NCI-H2171 (cell line): ENCODE measurements around the gene DYDC2.
A peak's percentile ranks its signal among the peaks of the same experiment; 100 is the strongest.

Experiments
- DNase-seq: peaks from one replicate; lab custom pipeline; 2025; lab: John Stamatoyannopoulos, UW

DYDC2 gene

GRCh38 chr10:80372675-80373074 is 16.1 kb downstream of the DYDC2 start:
- no peak for DNase-seq

- no peak for DNase-seq
These were observed 16.9 kb downstream of the DYDC2 start for GRCh38 chr10:80373502-80373901.

GRCh38 chr10:80379701-80380100 is 23.1 kb downstream of the DYDC2 start:
- DNase-seq = no peak

GRCh38 chr10:80380185-80380584 is 23.6 kb downstream of the DYDC2 start:
- DNase-seq = no peak

GRCh38 chr10:80382989-80383388 is 26.4 kb downstream of the DYDC2 start:
- DNase-seq = peak; percentile 48

- DNase-seq = no peak
These were observed 34.2 kb downstream of the DYDC2 start for GRCh38 chr10:80390740-80391139.

- DNase-seq = no peak
These were observed 35.7 kb downstream of the DYDC2 start for GRCh38 chr10:80392250-80392649.

GRCh38 chr10:80394358-80394916 is 37.9 kb downstream of the DYDC2 start:
- no peak for DNase-seq

- peak; percentile 6 for DNase-seq
These were observed 40.4 kb downstream of the DYDC2 start for GRCh38 chr10:80397014-80397413.

- no peak for DNase-seq
These were observed 43.7 kb downstream of the DYDC2 start for GRCh38 chr10:80400136-80400804.

GRCh38 chr10:80405035-80405434 is 48.5 kb downstream of the DYDC2 start:
- no peak for DNase-seq

DNA sequence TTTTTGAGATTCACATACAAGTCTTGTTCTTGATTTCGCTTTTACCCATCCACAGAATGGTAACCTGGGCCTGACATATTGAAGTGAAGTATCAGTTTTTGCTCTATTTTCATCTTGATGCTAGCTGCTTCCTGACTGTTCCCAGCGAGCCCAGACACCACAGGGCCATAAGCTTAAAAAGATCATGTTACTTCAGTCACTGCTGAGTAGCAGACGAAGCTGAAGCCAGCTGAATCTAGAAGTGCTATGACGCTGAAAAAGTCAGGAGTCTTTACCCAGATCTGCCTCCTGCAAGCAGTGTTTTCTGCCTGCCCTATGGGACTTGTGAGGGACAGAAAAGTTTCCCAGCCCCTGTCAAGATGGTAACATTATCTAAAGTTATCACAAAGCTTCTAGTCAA is 49.0 kb downstream of the DYDC2 start:
- peak; percentile 66 for DNase-seq

GRCh38 chr10:80406204-80406603 is 49.6 kb downstream of the DYDC2 start:
- DNase-seq = no peak

DNA sequence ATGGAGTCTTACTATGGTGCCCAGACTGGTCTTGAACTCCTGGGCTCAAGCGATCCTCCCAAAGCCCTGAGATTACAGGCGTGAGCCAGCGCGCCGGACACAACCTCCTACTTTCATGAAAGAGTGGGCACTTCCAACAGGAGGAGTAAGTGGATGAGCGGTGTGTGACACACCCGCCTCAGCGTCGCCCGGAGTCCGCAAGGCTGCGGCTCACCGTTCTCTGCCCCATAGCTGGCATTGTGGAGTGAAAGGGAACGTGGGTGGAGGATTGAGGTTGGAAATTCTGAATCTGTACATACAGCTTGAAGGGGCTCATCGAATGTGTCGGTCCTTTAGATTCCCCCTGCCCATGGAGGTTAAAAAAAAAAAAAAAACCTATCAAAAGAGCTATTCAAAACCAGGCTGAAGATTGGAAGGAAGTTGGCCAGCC is 51.2 kb downstream of the DYDC2 start:
- DNase-seq = no peak

- peak; percentile 74 for DNase-seq
These were observed 51.9 kb downstream of the DYDC2 start, which contains the start of gene PRXL2A for GRCh38 chr10:80408242-80409101. PRXL2A (plus strand) TSS chr10:80408551; CDS start chr10:80420468, 11,917 bp downstream.

DNA sequence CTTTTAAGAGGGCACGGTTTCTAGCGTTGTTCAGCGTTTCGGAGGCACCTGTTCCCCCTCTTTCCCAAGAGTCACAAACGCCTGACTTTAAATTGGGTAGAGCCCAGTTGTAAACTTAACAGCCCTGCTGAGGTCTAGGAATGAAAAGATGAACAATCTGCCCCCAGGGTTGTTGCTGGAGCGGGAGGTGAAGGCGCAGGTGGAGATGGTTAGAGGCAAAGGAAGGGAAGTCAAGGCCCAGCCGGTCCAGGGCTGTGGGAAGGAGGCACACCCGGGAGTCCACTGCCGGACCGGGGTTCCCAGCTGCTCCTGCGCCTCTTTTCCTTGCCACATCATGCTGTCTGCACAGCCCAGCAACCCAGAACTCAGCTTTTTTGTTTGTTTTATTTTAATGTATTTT is 52.5 kb downstream of the DYDC2 start:
- no peak for DNase-seq

GRCh38 chr10:80410122-80410521 is 53.5 kb downstream of the DYDC2 start:
- no peak for DNase-seq

GRCh38 chr10:80410578-80411145 is 54.1 kb downstream of the DYDC2 start:
- no peak for DNase-seq

DNA sequence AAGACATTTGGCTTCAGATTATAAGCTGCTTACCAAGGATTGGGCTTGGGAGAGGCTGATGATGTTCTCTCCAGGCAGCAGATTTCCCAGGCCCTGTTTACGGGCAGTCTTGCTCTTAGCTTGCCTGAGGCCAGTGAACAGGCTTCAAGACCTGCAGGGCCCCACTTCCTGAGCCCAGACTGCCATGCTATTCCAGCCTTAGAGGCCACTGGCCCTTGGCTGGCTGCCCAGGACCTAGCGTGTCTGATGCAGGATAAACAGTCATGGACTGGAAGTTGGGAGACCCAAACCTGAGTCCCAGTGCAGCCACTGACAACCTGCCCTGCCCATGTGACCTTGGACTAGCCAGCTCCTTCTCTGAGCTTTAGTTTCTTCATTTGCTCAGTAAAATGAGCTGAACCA is 54.7 kb downstream of the DYDC2 start:
- no peak for DNase-seq

DNA sequence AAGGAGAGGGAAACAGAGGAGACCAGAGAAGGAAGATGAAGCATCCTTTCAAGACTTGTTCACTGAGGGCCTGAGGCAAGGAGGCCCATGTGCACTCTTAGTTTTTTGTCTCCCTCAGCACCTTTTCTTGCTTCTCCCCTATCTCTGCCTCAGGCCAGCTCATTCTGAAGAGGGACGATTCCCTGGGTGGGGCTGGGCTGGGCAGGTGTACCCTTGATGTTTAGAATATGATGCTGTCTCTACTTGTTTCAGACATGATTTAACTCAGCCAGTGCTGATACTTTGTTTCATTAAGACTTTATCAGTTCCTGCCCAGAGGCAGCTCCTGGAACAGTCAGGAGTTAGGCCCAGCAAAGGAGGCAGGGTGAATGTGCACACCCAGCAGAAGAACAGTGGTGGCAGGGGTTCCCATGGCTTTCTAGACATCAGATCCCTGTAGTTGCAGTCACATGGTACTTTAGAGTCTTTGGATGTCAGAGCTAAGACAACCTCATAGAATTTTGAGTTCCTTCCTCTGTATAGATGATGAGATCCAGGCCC is 55.2 kb downstream of the DYDC2 start:
- no peak for DNase-seq

GRCh38 chr10:80412486-80412885 is 55.9 kb downstream of the DYDC2 start:
- DNase-seq = no peak

- DNase-seq = peak; percentile 31
These were observed 56.9 kb downstream of the DYDC2 start for GRCh38 chr10:80413271-80413996.
